Karpas-422 (cell line): ENCODE results near the gene HYPK. TPM values are rescaled to one million over a fixed set of nuclear protein-coding genes. Genes with fewer than 3 reads are reported as not detected.

Experiments
- DNase-seq: peaks from one replicate; pipeline ENCODE4 v3.0.0-alpha.2; 2015
- H2AFZ ChIP-seq: fragments of 200-600 bp; sonication (generic); 2 replicates; pipeline ENCODE4 v1.6.1; 2014; ENCODE audit warnings: antibody characterized with exemption, low read length, mixed read lengths
- H3K27ac ChIP-seq: fragments of 200-600 bp; sonication (generic); 2 replicates; pipeline ENCODE4 v1.5.1; 2014; ENCODE audit warnings: mild to moderate bottlenecking, low read length, moderate library complexity
- H3K27me3 ChIP-seq: fragments of 200-600 bp; sonication (generic); 2 replicates; pipeline ENCODE4 v1.6.1; 2014; ENCODE audit warnings: low read length, mixed read lengths
- H3K36me3 ChIP-seq: fragments of 200-600 bp; sonication (generic); 2 replicates; pipeline ENCODE4 v1.6.1; 2014; ENCODE audit warnings: low read length, mixed read lengths; ENCODE audit not compliant: insufficient read depth
- H3K4me1 ChIP-seq: fragments of 200-600 bp; sonication (generic); 2 replicates; pipeline ENCODE4 v1.6.1; 2014; ENCODE audit warnings: mild to moderate bottlenecking, low read length, mixed read lengths
- H3K4me2 ChIP-seq: fragments of 200-600 bp; sonication (generic); 2 replicates; pipeline ENCODE4 v1.6.1; 2014; ENCODE audit warnings: low read length, low read depth, mild to moderate bottlenecking; ENCODE audit not compliant: poor library complexity, severe bottlenecking
- H3K4me3 ChIP-seq: fragments of 200-600 bp; sonication (generic); 2 replicates; pipeline ENCODE4 v1.5.1; 2014; ENCODE audit warnings: mild to moderate bottlenecking, antibody characterized with exemption, low read length, mixed read lengths
- H3K79me2 ChIP-seq: fragments of 200-600 bp; sonication (generic); 2 replicates; pipeline ENCODE4 v1.6.1; 2014; ENCODE audit warnings: mild to moderate bottlenecking, low read length, mixed read lengths
- H3K9ac ChIP-seq: fragments of 200-600 bp; sonication (generic); 2 replicates; pipeline ENCODE4 v1.6.0; 2014; ENCODE audit warnings: low read length
- H3K9me2 ChIP-seq: fragments of 200-600 bp; sonication (generic), shearing (Covaris generic); replicated peaks from 2 replicates; pipeline ENCODE4 v1.6.0; 2014; ENCODE audit warnings: mild to moderate bottlenecking, low read length, moderate library complexity; ENCODE audit not compliant: insufficient read depth
- H3K9me3 ChIP-seq: fragments of 300-700, 200-600 bp; sonication (generic); 2 replicates; pipeline ENCODE4 v1.6.1; 2014; ENCODE audit warnings: low read length, mixed read lengths
- H4K20me1 ChIP-seq: fragments of 200-600 bp; sonication (generic); 2 replicates; pipeline ENCODE4 v1.6.1; 2014; ENCODE audit warnings: mild to moderate bottlenecking, antibody characterized with exemption, low read length, low read depth; ENCODE audit not compliant: insufficient read depth
- total RNA-seq: library from RNA; depleted of rRNA; stranded (reverse); fragments of >200 nt; shearing (Covaris generic); gene quantifications from 2 replicates; pipeline ENCODE4 v1.2.3, GENCODE V29; 2014; ENCODE audit warnings: low replicate concordance; rRNA removed

Gene HYPK
- 31.1 and 32.5 TPM in 2 replicates for total RNA-seq

GRCh38 chr15:43800286-43801141 lies at the start of gene HYPK:
Gene HYPK (plus strand): TSS chr15:43800599. CDS start chr15:43800623, 24 bp downstream.
- peak within 1 kb of the TSS; percentile 95 for H3K4me2 ChIP-seq
- peaks cover 57% of the 10 kb centered on the region for H3K4me1 ChIP-seq
- peak within 1 kb of the TSS; percentile 95 for H3K27ac ChIP-seq
- H3K9ac ChIP-seq, result peak within 1 kb of the TSS; percentile 94
- peaks cover 18% of the 10 kb centered on the region for H3K79me2 ChIP-seq
- H3K9me3 ChIP-seq, result no peaks in the 10 kb centered on the region
- no peaks in the 10 kb centered on the region for H3K9me2 ChIP-seq
- H3K36me3 ChIP-seq, result peaks cover 26% of the 10 kb centered on the region
- H3K27me3 ChIP-seq, result no peaks in the 10 kb centered on the region
- DNase-seq, result peak; percentile 97
- H2AFZ ChIP-seq, result no peak within 1 kb of the TSS
- peak within 1 kb of the TSS; percentile 87 for H3K4me3 ChIP-seq
- H4K20me1 ChIP-seq, result no peaks in the 10 kb centered on the region; the same call in 1 of the 2 replicates

GRCh38 chr15:43751885-43752284 lies 48.5 kb upstream of the HYPK start:
- no peak for DNase-seq
- Histone ChIP-seq H2AFZ (no peak overlapping the region), H3K9me2 (no peaks in the 10 kb centered on the region), H3K4me3 (no peak overlapping the region), H4K20me1 (peaks cover 85% of the 10 kb centered on the region), H3K4me1 (peaks cover 52% of the 10 kb centered on the region), H3K9ac (no peak overlapping the region), H3K36me3 (peaks cover 51% of the 10 kb centered on the region), H3K27ac (peak overlapping the region; percentile 92), H3K4me2 (no peak overlapping the region), H3K9me3 (no peaks in the 10 kb centered on the region), H3K79me2 (peaks cover 98% of the 10 kb centered on the region), H3K27me3 (no peaks in the 10 kb centered on the region)

GRCh38 chr15:43762824-43763223 lies 37.6 kb upstream of the HYPK start:
- Histone ChIP-seq H3K9me2 (no peaks in the 10 kb centered on the region), H3K4me1 (no peaks in the 10 kb centered on the region), H3K27me3 (no peaks in the 10 kb centered on the region), H3K36me3 (peaks cover 56% of the 10 kb centered on the region), H2AFZ (no peak overlapping the region), H4K20me1 (peaks cover 16% of the 10 kb centered on the region; the same call in 1 of the 2 replicates), H3K9me3 (no peaks in the 10 kb centered on the region), H3K27ac (no peak overlapping the region), H3K4me3 (no peak overlapping the region), H3K79me2 (peaks cover 8% of the 10 kb centered on the region; the same call in 1 of the 2 replicates), H3K9ac (no peak overlapping the region), H3K4me2 (no peak overlapping the region)
- DNase-seq, result no peak

- Histone ChIP-seq H3K9me2 (no peaks in the 10 kb centered on the region), H3K36me3 (peaks cover 62% of the 10 kb centered on the region), H3K9me3 (no peaks in the 10 kb centered on the region), H3K79me2 (peaks cover 3% of the 10 kb centered on the region; the same call in 1 of the 2 replicates), H2AFZ (no peak overlapping the region), H3K4me1 (no peaks in the 10 kb centered on the region; the same call in 1 of the 2 replicates), H3K9ac (no peak overlapping the region), H3K4me2 (no peak overlapping the region), H4K20me1 (peaks cover 16% of the 10 kb centered on the region; the same call in 1 of the 2 replicates), H3K4me3 (no peak overlapping the region), H3K27ac (no peak overlapping the region), H3K27me3 (no peaks in the 10 kb centered on the region)
- DNase-seq, result no peak
These were observed 36.5 kb upstream of the HYPK start for GRCh38 chr15:43763819-43764446.

GRCh38 chr15:43769584-43770228 lies 30.7 kb upstream of the HYPK start:
- no peak overlapping the region for H3K4me2 ChIP-seq
- no peaks in the 10 kb centered on the region for H3K9me2 ChIP-seq
- H2AFZ ChIP-seq, result no peak overlapping the region
- H4K20me1 ChIP-seq, result peaks cover 23% of the 10 kb centered on the region
- H3K4me1 ChIP-seq, result peaks cover 50% of the 10 kb centered on the region
- peaks cover 78% of the 10 kb centered on the region for H3K36me3 ChIP-seq
- peaks cover 6% of the 10 kb centered on the region for H3K79me2 ChIP-seq
- H3K27ac ChIP-seq, result peak overlapping the region; percentile 99
- no peak overlapping the region for H3K4me3 ChIP-seq
- peak; percentile 83 for DNase-seq
- H3K27me3 ChIP-seq, result no peaks in the 10 kb centered on the region
- H3K9ac ChIP-seq, result no peak overlapping the region
- no peaks in the 10 kb centered on the region for H3K9me3 ChIP-seq

GRCh38 chr15:43771816-43772215 lies 28.6 kb upstream of the HYPK start:
- Histone ChIP-seq H3K9ac (peak overlapping the region; percentile 2; the same call in 1 of the 2 replicates), H3K9me3 (no peaks in the 10 kb centered on the region), H4K20me1 (peaks cover 28% of the 10 kb centered on the region), H2AFZ (no peak overlapping the region), H3K27ac (peak overlapping the region; percentile 99), H3K4me3 (no peak overlapping the region), H3K79me2 (peaks cover 23% of the 10 kb centered on the region), H3K9me2 (no peaks in the 10 kb centered on the region), H3K4me2 (no peak overlapping the region), H3K4me1 (peaks cover 62% of the 10 kb centered on the region), H3K36me3 (peaks cover 68% of the 10 kb centered on the region), H3K27me3 (no peaks in the 10 kb centered on the region)
- peak; percentile 54 for DNase-seq

GRCh38 chr15:43772624-43773023 lies 27.8 kb upstream of the HYPK start:
- Histone ChIP-seq H3K27me3 (no peaks in the 10 kb centered on the region), H3K4me2 (peak overlapping the region; percentile 16), H3K9me2 (no peaks in the 10 kb centered on the region), H3K4me1 (peaks cover 69% of the 10 kb centered on the region), H3K9ac (0 out of 2 replicates have a peak overlapping the region, but pooled peaks have one; percentile 0), H3K9me3 (no peaks in the 10 kb centered on the region), H3K79me2 (peaks cover 23% of the 10 kb centered on the region), H3K4me3 (no peak overlapping the region), H4K20me1 (peaks cover 28% of the 10 kb centered on the region), H3K36me3 (peaks cover 66% of the 10 kb centered on the region), H3K27ac (peak overlapping the region; percentile 99), H2AFZ (no peak overlapping the region)
- peak; percentile 47 for DNase-seq
